WI38 (cell line): ENCODE data around the gene CCDC27.

Experiments
- H3K4me3 ChIP-seq: 2 replicates; pipeline ENCODE4 v1.5.1; 2011; ENCODE audit warnings: low read depth, mild to moderate bottlenecking, control low read depth, low read length
- TF ChIP-seq, protein P1 (sequence below): IDR thresholded peaks from 2 replicates; pipeline ENCODE4 v1.5.1; 2012; ENCODE audit warnings: low read depth, mild to moderate bottlenecking, control low read depth, low read length

Gene CCDC27

DNA sequence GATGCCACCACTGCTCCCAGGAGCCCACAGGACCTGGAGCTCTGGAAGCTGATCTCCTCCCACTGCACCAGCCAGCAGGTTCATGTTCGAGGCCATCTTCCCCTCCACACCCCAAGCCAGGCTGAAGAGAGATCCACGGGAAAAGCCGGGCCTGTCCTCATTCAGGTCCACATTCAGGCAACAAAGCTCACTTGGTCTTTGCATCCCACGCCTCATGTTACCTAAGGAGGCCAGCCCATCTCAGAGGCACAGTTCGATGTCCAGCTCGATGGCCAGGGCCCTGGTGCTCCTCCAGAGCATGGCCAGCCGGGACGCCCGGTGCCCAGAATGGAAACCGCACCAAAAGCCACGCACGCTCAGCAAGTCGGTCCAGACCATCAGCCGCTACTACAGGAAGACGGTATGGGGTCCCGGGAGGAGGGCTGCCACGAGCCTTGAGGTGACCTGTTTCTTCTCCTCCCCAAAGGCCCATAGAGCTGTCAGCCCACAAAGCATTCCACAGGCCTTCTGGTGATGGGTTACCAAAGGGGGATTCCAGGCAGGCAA lies at the start of gene CCDC27:
Gene CCDC27 (plus strand): TSS at position 51 of the 546 bp plus-strand sequence. CDS start 32 bp downstream, at position 83.
- no peak within 1 kb of the TSS for H3K4me3 ChIP-seq
- TF ChIP-seq, protein P1, sequence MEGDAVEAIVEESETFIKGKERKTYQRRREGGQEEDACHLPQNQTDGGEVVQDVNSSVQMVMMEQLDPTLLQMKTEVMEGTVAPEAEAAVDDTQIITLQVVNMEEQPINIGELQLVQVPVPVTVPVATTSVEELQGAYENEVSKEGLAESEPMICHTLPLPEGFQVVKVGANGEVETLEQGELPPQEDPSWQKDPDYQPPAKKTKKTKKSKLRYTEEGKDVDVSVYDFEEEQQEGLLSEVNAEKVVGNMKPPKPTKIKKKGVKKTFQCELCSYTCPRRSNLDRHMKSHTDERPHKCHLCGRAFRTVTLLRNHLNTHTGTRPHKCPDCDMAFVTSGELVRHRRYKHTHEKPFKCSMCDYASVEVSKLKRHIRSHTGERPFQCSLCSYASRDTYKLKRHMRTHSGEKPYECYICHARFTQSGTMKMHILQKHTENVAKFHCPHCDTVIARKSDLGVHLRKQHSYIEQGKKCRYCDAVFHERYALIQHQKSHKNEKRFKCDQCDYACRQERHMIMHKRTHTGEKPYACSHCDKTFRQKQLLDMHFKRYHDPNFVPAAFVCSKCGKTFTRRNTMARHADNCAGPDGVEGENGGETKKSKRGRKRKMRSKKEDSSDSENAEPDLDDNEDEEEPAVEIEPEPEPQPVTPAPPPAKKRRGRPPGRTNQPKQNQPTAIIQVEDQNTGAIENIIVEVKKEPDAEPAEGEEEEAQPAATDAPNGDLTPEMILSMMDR = no peak

DNA sequence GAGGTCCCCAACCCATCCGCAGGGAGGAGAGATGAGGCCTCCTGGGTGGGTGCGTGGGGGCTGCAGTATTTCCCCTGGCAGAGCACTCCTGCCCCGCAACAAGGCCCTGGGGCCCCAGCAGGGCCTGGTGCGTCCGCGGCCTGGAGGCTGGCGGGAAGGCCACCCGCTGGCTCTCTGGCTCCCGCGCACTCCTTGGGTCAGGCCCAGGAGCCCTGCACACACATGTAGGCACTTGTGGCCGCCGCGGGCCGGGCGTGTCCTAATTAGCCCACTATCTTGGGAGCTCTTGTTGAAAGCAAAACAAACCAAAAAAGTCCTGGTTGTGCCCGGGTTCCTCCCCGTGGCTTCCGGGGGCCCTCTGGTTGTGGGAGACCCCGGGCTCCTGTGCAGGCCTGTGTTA lies 49.7 kb upstream of the CCDC27 start:
- TF ChIP-seq, protein P1 = no peak
- no peak overlapping the region for H3K4me3 ChIP-seq

DNA sequence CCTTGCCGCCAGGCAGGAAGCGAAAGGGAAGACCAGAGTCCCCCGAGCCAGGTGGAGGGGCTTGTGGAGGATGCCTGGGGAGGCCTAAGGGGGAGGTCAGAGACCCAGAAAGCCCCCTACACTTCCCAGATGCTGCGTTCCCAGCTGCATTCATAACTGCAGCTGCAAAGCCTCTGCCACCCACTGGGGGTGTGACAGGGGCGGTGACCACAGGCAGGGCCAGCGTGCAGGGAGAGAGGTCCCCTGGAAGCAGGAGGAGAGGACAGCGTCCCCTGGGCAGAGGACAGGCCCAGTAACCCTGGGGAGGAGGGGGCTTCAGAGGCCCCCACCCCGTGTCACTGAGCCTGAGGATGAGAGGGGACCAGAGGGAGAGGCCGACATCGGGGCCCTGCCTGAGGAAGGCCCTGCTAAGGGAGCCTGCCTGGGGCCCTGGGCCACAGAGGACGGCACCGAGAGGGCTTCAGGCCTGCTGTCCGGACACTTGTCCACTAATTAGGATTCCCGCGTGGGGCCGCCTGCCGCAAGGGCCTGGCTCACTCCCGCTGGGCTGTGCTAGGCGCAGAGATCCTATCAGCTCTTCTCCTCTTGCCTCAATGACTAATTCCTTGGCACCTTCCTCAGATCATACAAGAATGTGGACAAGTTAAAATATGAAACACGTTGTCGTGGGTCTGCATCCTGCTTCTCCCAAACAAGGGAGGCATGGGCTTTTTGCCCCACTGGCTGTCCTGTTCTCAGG lies 49.1 kb upstream of the CCDC27 start:
- TF ChIP-seq, protein P1 = no peak
- H3K4me3 ChIP-seq = no peak overlapping the region

DNA sequence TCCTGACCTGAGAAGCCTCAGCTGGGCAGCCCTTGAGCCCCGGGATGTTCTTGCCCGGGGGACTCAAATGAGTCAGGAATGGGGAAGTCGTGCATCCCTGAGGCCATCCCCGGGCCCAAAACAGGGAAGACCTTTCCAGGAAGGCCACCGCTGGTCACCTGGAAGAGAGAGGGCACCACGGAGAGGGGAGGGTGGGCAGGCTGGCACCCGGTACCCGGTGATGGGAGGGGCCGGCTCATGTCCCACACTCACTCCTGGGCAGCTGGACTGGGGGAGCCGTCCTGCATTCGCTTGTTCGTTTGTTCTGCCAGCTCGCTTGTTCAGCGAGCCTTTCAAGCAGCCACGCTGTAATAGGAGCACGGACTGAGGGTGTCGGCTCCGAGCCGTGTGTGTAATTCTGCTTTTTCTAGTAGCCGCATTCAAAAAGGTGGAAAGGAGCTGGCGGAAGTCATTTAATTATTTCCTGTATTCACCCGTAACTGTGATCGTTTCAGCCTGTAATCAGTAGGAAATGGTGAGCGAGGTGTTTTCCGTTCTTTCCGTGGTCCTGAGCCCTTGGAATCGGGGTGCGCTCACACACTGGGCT lies 48.4 kb upstream of the CCDC27 start:
- no peak overlapping the region for H3K4me3 ChIP-seq
- TF ChIP-seq, protein P1 = no peak

DNA sequence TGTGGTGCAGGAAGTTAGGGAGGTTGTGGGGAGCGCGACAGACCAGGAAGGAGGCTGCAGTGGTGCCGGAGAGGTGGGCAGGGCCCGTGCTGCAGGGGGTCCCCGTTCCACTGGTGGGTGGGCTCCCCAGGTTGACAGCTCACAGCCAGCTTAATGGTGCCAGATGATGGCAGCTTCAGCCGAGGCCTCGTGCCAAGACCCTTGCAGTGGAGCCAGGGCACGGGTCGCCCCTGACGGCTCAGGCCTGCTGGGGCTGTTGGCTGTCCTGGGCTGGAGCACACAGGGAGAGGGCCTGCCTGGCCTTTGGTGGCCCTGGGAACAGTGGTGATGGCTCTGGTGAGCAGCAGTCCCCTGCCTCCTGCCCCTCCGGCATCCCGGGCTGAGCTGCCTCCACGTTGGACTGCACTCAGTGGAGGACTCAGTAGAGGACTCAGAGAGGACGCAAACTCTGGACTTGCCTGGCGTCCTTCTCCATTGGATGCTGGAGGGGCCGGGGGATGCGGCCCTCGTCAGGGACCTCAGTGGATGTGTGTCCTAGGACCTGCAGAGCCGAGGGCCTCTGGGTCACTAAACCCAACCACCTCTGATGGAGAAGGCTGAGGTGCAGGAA lies 46.8 kb upstream of the CCDC27 start:
- TF ChIP-seq, protein P1 = no peak
- H3K4me3 ChIP-seq = no peak overlapping the region

DNA sequence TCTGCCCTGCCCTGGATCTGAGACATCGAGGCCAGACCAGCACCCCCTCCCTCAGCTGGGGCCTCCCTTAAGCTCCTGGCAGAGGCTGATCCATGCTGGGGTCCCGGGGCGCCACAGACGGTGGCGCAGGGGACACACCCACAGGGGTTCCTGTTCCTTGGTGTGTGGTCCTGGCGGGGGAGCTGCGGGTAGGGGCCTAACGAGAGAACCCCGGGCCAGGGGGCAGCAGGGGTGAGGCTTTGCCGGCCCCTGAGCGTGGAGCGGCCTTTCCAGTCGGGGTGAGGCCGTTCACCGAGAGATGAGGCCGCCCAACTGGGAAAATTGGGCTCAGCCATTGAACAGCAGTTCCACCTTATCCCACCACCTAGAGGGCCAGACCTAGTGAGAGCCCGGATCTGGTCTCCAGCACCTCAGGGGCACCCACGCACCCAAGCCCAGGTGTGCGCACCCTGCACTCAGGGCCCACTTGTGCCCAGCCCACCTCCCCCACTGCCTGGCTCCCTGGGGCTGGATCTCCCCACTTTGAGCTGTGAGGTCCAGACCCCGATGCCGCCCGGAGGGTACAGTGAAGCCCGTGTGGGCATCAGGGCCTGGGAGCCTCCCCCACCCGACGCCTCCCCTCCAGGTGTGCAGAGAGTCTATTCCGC lies 45.5 kb upstream of the CCDC27 start:
- TF ChIP-seq, protein P1 = no peak
- no peak overlapping the region for H3K4me3 ChIP-seq
